K562 (cell line): Measurements from ENCODE around the gene IPO9. TPM values are rescaled to one million over a fixed set of nuclear protein-coding genes. Genes with fewer than 3 reads are reported as not detected.

Experiments
- CC2D1A ChIP-seq: fragments of 450-650 bp; IDR thresholded peaks from 2 replicates; pipeline ENCODE4 v1.6.1; 2017; ENCODE audit warnings: mild to moderate bottlenecking
- DACH1 ChIP-seq: fragments of 450-650 bp; IDR thresholded peaks from 2 replicates; pipeline ENCODE4 v1.6.1; 2018; ENCODE audit not compliant: partially characterized antibody
- HINFP ChIP-seq: fragments of 450-650 bp; conservative IDR thresholded peaks from 2 replicates; pipeline ENCODE4 v1.6.1; 2016; ENCODE audit warnings: missing genetic modification characterization, low read depth, mild to moderate bottlenecking, control low read depth, missing compliant biosample characterization
- HSF4 ChIP-seq: fragments of 250-450 bp; sonication (Bioruptor Pico); IDR thresholded peaks from 2 replicates; pipeline ENCODE4 v2.1.2; 2022; ENCODE audit warnings: mild to moderate bottlenecking, moderate library complexity, borderline replicate concordance
- IRF2 ChIP-seq: sonication (generic); formaldehyde crosslinking; IDR thresholded peaks from 2 replicates; pipeline ENCODE4 v1.8.1; 2022; ENCODE audit warnings: mild to moderate bottlenecking, missing genetic modification reagents
- MBD1 ChIP-seq: fragments of 250-450 bp; sonication (Bioruptor Pico); IDR thresholded peaks from 2 replicates; pipeline ENCODE4 v1.8.0; 2022; ENCODE audit warnings: inconsistent platforms
- MNT ChIP-seq, 2 experiments: fragments of 450-650 bp; conservative IDR thresholded peaks; 2 replicates each; pipeline ENCODE4 v1.6.1; 2017; ENCODE audit warnings: mild to moderate bottlenecking in 2 of 2, moderate library complexity in 2 of 2
- PTBP1 ChIP-seq: fragments of 200-400 bp; formaldehyde crosslinking; IDR thresholded peaks from 2 replicates; pipeline ENCODE4 v1.6.1; 2017; ENCODE audit warnings: low read depth, low read length
- RBM15 ChIP-seq: fragments of 200-400 bp; formaldehyde crosslinking; IDR thresholded peaks from 2 replicates; pipeline ENCODE4 v1.6.1; 2018; ENCODE audit warnings: mild to moderate bottlenecking, low read length, moderate library complexity; ENCODE audit not compliant: insufficient read depth
- TOE1 ChIP-seq, 2 experiments: fragments of 450-650 bp in 1 of 2; sonication (generic) in 1 of 2; formaldehyde crosslinking in 1 of 2; IDR thresholded peaks; 2 replicates each; pipeline versions ENCODE4 v1.7.1 to v1.8.0; 2016 to 2022; ENCODE audit warnings: borderline replicate concordance in 2 of 2, mild to moderate bottlenecking in 2 of 2, antibody characterized with exemption in 1 of 2, inconsistent platforms in 1 of 2, low read depth in 1 of 2, missing genetic modification reagents in 1 of 2, moderate library complexity in 1 of 2
- ZC3H4 ChIP-seq: sonication (generic); formaldehyde crosslinking; IDR thresholded peaks from 2 replicates; pipeline ENCODE4 v1.9.0; 2021; ENCODE audit warnings: missing genetic modification reagents, borderline replicate concordance
- ZNF316 ChIP-seq: fragments of 450-650 bp; IDR thresholded peaks from 2 replicates; pipeline ENCODE4 v1.6.1; 2016
- polyA plus RNA-seq, 8 experiments: library from polyadenylated mRNA; depleted of rRNA in 4 of 8; stranded (reverse) in 5 of 8; unstranded in 3 of 8; fragments of >200 nt; fragmentation: Nextera tagmentation in 2 of 8; fragmentation: Illumina TruSeq in 1 of 8; extraction: Ambion mirVana in 2 of 8; extraction: Trizol in 1 of 8; gene quantifications; 2 replicates each; pipeline versions ENCODE4 v1.2.1 to v1.2.3, GENCODE V29; 2011 to 2014; ENCODE audit warnings: inconsistent platforms in 1 of 8, missing spikeins in 1 of 8
- total RNA-seq, 7 experiments: library from RNA; depleted of rRNA in 6 of 7; stranded (reverse); fragments of >200 nt in 6 of 7; fragmentation: Illumina TruSeq in 2 of 7; extraction: Trizol in 2 of 7; gene quantifications; 2 replicates each; pipeline versions ENCODE4 v1.2.1 to v1.2.3, GENCODE V29; 2011 to 2021; ENCODE audit warnings: low replicate concordance in 1 of 7
- TF ChIP-seq, protein P1 (sequence below): IDR thresholded peaks from 3 replicates; pipeline ENCODE4 v1.6.1; 2011; ENCODE audit warnings: borderline replicate concordance, mild to moderate bottlenecking, moderate library complexity; ENCODE audit not compliant: insufficient read length; ENCODE audit errors: extremely low read depth
- TF ChIP-seq, protein P2 (sequence below): sonication (generic); formaldehyde crosslinking; IDR thresholded peaks from 2 replicates; pipeline ENCODE4 v1.8.0; 2022; ENCODE audit warnings: mild to moderate bottlenecking, missing genetic modification reagents, borderline replicate concordance

The IPO9 gene
- total and polyA plus RNA-seq, 9 of the 15 experiments (the other 6 are each of a cell fraction or from before 2014, with no cell fraction given): 27.9 to 78.6 (median 43.9) TPM

GRCh38 chr1:201828820-201829774, at the start of gene IPO9 (continued):
- TF ChIP-seq IRF2 (CRISPR knock-in tag): no peak
- no peak for TF ChIP-seq HINFP (tag)
- peak; percentile 88 for TF ChIP-seq TOE1 (IDR thresholded peaks at IDR 0.05; ENCODE audit: borderline replicate concordance)
- TF ChIP-seq TOE1 (CRISPR knock-in tag; IDR thresholded peaks at IDR 0.05; ENCODE audit: borderline replicate concordance, low read depth): no peak
- no peak for TF ChIP-seq DACH1
- TF ChIP-seq MNT (conservative IDR thresholded peaks at IDR 0.05): peak; percentile 32 to 86; a peak in 3 of 4 replicates
- TF ChIP-seq RBM15: no peak
- no peak for TF ChIP-seq ZC3H4 (CRISPR knock-in tag)
- TF ChIP-seq HSF4 (CRISPR knock-in tag): no peak
- TF ChIP-seq, protein P1, sequence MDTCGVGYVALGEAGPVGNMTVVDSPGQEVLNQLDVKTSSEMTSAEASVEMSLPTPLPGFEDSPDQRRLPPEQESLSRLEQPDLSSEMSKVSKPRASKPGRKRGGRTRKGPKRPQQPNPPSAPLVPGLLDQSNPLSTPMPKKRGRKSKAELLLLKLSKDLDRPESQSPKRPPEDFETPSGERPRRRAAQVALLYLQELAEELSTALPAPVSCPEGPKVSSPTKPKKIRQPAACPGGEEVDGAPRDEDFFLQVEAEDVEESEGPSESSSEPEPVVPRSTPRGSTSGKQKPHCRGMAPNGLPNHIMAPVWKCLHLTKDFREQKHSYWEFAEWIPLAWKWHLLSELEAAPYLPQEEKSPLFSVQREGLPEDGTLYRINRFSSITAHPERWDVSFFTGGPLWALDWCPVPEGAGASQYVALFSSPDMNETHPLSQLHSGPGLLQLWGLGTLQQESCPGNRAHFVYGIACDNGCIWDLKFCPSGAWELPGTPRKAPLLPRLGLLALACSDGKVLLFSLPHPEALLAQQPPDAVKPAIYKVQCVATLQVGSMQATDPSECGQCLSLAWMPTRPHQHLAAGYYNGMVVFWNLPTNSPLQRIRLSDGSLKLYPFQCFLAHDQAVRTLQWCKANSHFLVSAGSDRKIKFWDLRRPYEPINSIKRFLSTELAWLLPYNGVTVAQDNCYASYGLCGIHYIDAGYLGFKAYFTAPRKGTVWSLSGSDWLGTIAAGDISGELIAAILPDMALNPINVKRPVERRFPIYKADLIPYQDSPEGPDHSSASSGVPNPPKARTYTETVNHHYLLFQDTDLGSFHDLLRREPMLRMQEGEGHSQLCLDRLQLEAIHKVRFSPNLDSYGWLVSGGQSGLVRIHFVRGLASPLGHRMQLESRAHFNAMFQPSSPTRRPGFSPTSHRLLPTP: no peak
- peak; percentile 59 for TF ChIP-seq ZNF316
- no peak for TF ChIP-seq PTBP1
- TF ChIP-seq CC2D1A: no peak
- no peak for TF ChIP-seq MBD1 (CRISPR knock-in tag)
- TF ChIP-seq, protein P2, sequence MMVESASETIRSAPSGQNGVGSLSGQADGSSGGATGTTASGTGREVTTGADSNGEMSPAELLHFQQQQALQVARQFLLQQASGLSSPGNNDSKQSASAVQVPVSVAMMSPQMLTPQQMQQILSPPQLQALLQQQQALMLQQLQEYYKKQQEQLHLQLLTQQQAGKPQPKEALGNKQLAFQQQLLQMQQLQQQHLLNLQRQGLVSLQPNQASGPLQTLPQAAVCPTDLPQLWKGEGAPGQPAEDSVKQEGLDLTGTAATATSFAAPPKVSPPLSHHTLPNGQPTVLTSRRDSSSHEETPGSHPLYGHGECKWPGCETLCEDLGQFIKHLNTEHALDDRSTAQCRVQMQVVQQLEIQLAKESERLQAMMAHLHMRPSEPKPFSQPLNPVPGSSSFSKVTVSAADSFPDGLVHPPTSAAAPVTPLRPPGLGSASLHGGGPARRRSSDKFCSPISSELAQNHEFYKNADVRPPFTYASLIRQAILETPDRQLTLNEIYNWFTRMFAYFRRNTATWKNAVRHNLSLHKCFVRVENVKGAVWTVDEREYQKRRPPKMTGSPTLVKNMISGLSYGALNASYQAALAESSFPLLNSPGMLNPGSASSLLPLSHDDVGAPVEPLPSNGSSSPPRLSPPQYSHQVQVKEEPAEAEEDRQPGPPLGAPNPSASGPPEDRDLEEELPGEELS (CRISPR knock-in tag): peak; percentile 89
